Measurements from ENCODE around the gene FAM50B. TPM values are rescaled to one million over a fixed set of nuclear protein-coding genes. Genes with fewer than 3 reads are reported as not detected.

Gene FAM50B
- total and polyA plus RNA-seq, 2 of the 13 experiments (the other 11 are each of a cell fraction or from before 2014, with no cell fraction given): 0.05 TPM; not detected in 1

GRCh38 chr6:3805448-3806123, 43.6 kb upstream of the FAM50B start (continued):
- TF ChIP-seq ZFP62 (CRISPR knock-in tag; IDR thresholded peaks at IDR 0.05) (no peak), ZNF282 (IDR thresholded peaks at IDR 0.05; ENCODE audit: partially characterized antibody) (no peak), NFE2L2 (IDR thresholded peaks at IDR 0.05; ENCODE audit: low read length) (no peak), ELK4 (CRISPR knock-in tag; IDR thresholded peaks at IDR 0.05; ENCODE audit: borderline replicate concordance) (no peak), ZHX2 (IDR thresholded peaks at IDR 0.05; ENCODE audit: low read depth) (0 out of 2 replicates have a peak, but pooled peaks have one; percentile 63), ZHX2 (CRISPR knock-in tag; IDR thresholded peaks at IDR 0.05; ENCODE audit: borderline replicate concordance) (no peak), GATA4 (IDR thresholded peaks at IDR 0.05; ENCODE audit: borderline replicate concordance, low read depth) (no peak), ZNF274 (CRISPR knock-in tag; IDR thresholded peaks at IDR 0.05) (no peak; the same call in 1 of the 2 replicates), TAF1 (CRISPR knock-in tag; IDR thresholded peaks at IDR 0.05) (no peak), ZNF136 (CRISPR knock-in tag; IDR thresholded peaks at IDR 0.05; ENCODE audit: low read depth) (no peak), ZNF660 (CRISPR knock-in tag; IDR thresholded peaks at IDR 0.05; ENCODE audit: borderline replicate concordance, low read depth) (no peak), HCFC1 (IDR thresholded peaks at IDR 0.05; ENCODE audit: low read depth, low read length) (no peak), POGZ (CRISPR knock-in tag; IDR thresholded peaks at IDR 0.05) (0 out of 2 replicates have a peak, but pooled peaks have one; percentile 9), ETV5 (CRISPR knock-in tag; IDR thresholded peaks at IDR 0.05; ENCODE audit: borderline replicate concordance) (peak; percentile 87), THRA (CRISPR knock-in tag; IDR thresholded peaks at IDR 0.05; ENCODE audit: borderline replicate concordance) (no peak), ZNF619 (CRISPR knock-in tag; IDR thresholded peaks at IDR 0.05) (no peak), ZNF232 (CRISPR knock-in tag; IDR thresholded peaks at IDR 0.05; ENCODE audit: borderline replicate concordance) (no peak), ZNF709 (CRISPR knock-in tag; IDR thresholded peaks at IDR 0.05) (no peak)

All from HepG2 (cell line).